NT2/D1 (cell line): ENCODE results near the gene ATIC.

Experiments used
- SUZ12 ChIP-seq: IDR thresholded peaks from 2 replicates; pipeline ENCODE4 v1.6.1; 2011; ENCODE audit not compliant: insufficient read length, insufficient read depth; ENCODE audit errors: extremely low read depth
- ZNF274 ChIP-seq: IDR thresholded peaks from 2 replicates; pipeline ENCODE4 v1.6.1; 2011; ENCODE audit warnings: mild to moderate bottlenecking, low read depth, low read length

- TF ChIP-seq ZNF274 = no peak
- TF ChIP-seq SUZ12 = no peak
Observed at GRCh38 chr2:215324811-215325210, 13.0 kb downstream of the ATIC start.
